HEK293 (cell line): ENCODE measurements around the gene UBE2G1.

Source experiments
- CTCF ChIA-PET: fragments of 350-600 bp; formaldehyde crosslinking; extraction: SDS; loops from one replicate; lab custom pipeline; 2021; ENCODE audit warnings: antibody characterized with exemption; lab: Yijun Ruan, JAX
- POLR2A ChIA-PET: fragments of 300-600 bp; formaldehyde crosslinking; extraction: SDS; loops from one replicate; lab custom pipeline; 2020; ENCODE audit warnings: antibody characterized with exemption, inconsistent platforms; lab: Yijun Ruan, JAX
- H3K27ac ChIP-seq: fragments of 200-500 bp; sonication (Bioruptor generic); 2 replicates; pipeline ENCODE4 v1.5.1; 2014; ENCODE audit warnings: low read depth, low read length, control low read depth, inconsistent platforms; ENCODE audit errors: extremely low read depth
- H3K36me3 ChIP-seq, 2 experiments: fragments of 200-500 bp in 1 of 2; sonication (Bioruptor generic) in 1 of 2; 1 replicate in 1 of 2; 2 replicates in 1 of 2; pipeline ENCODE4 v1.5.1; 2014 to 2017; ENCODE audit warnings: inconsistent platforms in 2 of 2, low read length in 2 of 2; ENCODE audit not compliant: control insufficient read depth in 2 of 2, insufficient read depth in 1 of 2
- H3K4me1 ChIP-seq: fragments of 200-500 bp; sonication (Bioruptor generic); 2 replicates; pipeline ENCODE4 v1.5.1; 2014; ENCODE audit warnings: mild to moderate bottlenecking, low read length, inconsistent platforms; ENCODE audit not compliant: control insufficient read depth, insufficient read depth
- H3K4me3 ChIP-seq: 2 replicates; pipeline ENCODE4 v1.5.1; 2011; ENCODE audit warnings: low read depth, mild to moderate bottlenecking, control low read depth, low read length, moderate library complexity
- H3K9me3 ChIP-seq: fragments of 200-500 bp; sonication (Bioruptor generic); 2 replicates; pipeline ENCODE4 v1.5.1; 2014; ENCODE audit warnings: low read depth, low read length, inconsistent platforms; ENCODE audit not compliant: control insufficient read depth, insufficient read depth
- GFI1B ChIP-seq: fragments of 450-650 bp; formaldehyde crosslinking; IDR thresholded peaks from 2 replicates; pipeline ENCODE4 v1.5.1; 2016; ENCODE audit warnings: missing biosample characterization, missing genetic modification characterization
- HOXD13 ChIP-seq: sonication (generic); formaldehyde crosslinking; IDR thresholded peaks from 2 replicates; pipeline ENCODE4 v1.8.0; 2022; ENCODE audit warnings: missing genetic modification reagents, borderline replicate concordance
- KLF10 ChIP-seq: fragments of 450-650 bp; IDR thresholded peaks from 2 replicates; pipeline ENCODE4 v1.5.1; 2018; ENCODE audit warnings: missing biosample characterization, mild to moderate bottlenecking, missing genetic modification characterization
- PRDM6 ChIP-seq: fragments of 450-650 bp; formaldehyde crosslinking; IDR thresholded peaks from 2 replicates; pipeline ENCODE4 v1.5.1; 2017; ENCODE audit warnings: missing biosample characterization, missing genetic modification characterization
- ZBTB7A ChIP-seq: fragments of 450-650 bp; formaldehyde crosslinking; IDR thresholded peaks from 2 replicates; pipeline ENCODE4 v1.5.1; 2016; ENCODE audit warnings: low read depth, missing biosample characterization, missing genetic modification characterization
- ZNF366 ChIP-seq: fragments of 450-650 bp; formaldehyde crosslinking; conservative IDR thresholded peaks from 2 replicates; pipeline ENCODE4 v1.5.1; 2016; ENCODE audit warnings: missing biosample characterization, missing genetic modification characterization
- ZNF600 ChIP-seq: fragments of 450-650 bp; formaldehyde crosslinking; IDR thresholded peaks from 2 replicates; pipeline ENCODE4 v1.5.1; 2016; ENCODE audit warnings: missing biosample characterization, missing genetic modification characterization
- ZNF610 ChIP-seq: fragments of 450-650 bp; formaldehyde crosslinking; IDR thresholded peaks from 2 replicates; pipeline ENCODE4 v1.5.1; 2016; ENCODE audit warnings: missing biosample characterization, missing genetic modification characterization, borderline replicate concordance
- ZNF624 ChIP-seq: fragments of 450-650 bp; formaldehyde crosslinking; IDR thresholded peaks from 2 replicates; pipeline ENCODE4 v1.5.1; 2017; ENCODE audit warnings: missing biosample characterization, missing genetic modification characterization
- ZNF660 ChIP-seq: fragments of 450-650 bp; IDR thresholded peaks from 2 replicates; pipeline ENCODE4 v1.5.1; 2018; ENCODE audit warnings: missing biosample characterization, mild to moderate bottlenecking, missing genetic modification characterization
- ZNF704 ChIP-seq: fragments of 450-650 bp; formaldehyde crosslinking; IDR thresholded peaks from 2 replicates; pipeline ENCODE4 v1.5.1; 2016; ENCODE audit warnings: missing biosample characterization, missing genetic modification characterization
- ZNF830 ChIP-seq: fragments of 450-650 bp; IDR thresholded peaks from 2 replicates; pipeline ENCODE4 v1.5.0; 2018; ENCODE audit warnings: missing biosample characterization, missing genetic modification characterization, low read depth, mild to moderate bottlenecking, moderate library complexity
- TF ChIP-seq, protein P1 (sequence below): fragments of 450-650 bp; formaldehyde crosslinking; IDR thresholded peaks from 2 replicates; pipeline ENCODE4 v1.5.0; 2017; ENCODE audit warnings: missing biosample characterization, missing genetic modification characterization, borderline replicate concordance
- TF ChIP-seq, protein P2 (sequence below): fragments of 450-650 bp; formaldehyde crosslinking; IDR thresholded peaks from 2 replicates; pipeline ENCODE4 v1.5.1; 2016; ENCODE audit warnings: missing biosample characterization, missing genetic modification characterization
- TF ChIP-seq, protein P3 (sequence below): fragments of 450-650 bp; formaldehyde crosslinking; IDR thresholded peaks from 2 replicates; pipeline ENCODE4 v1.5.1; 2016; ENCODE audit warnings: missing biosample characterization, missing genetic modification characterization, low read depth
- TF ChIP-seq, protein P4 (sequence below): fragments of 450-650 bp; formaldehyde crosslinking; IDR thresholded peaks from 2 replicates; pipeline ENCODE4 v1.5.1; 2016; ENCODE audit warnings: missing biosample characterization, missing genetic modification characterization
- TF ChIP-seq, protein P5 (sequence below): fragments of 450-650 bp; formaldehyde crosslinking; IDR thresholded peaks from 2 replicates; pipeline ENCODE4 v1.5.1; 2016; ENCODE audit warnings: missing biosample characterization, missing genetic modification characterization, borderline replicate concordance
- TF ChIP-seq, protein P6 (sequence below): fragments of 450-650 bp; formaldehyde crosslinking; IDR thresholded peaks from 2 replicates; pipeline ENCODE4 v1.5.1; 2016; ENCODE audit warnings: missing biosample characterization, missing genetic modification characterization, borderline replicate concordance

Gene UBE2G1

GRCh38 chr17:4331614-4332013 lies 34.9 kb downstream of the UBE2G1 start:
- CTCF ChIA-PET, result interaction anchor here (0.8 kb wide), 1 partner anchor 28 kb away, joined by 4 read pairs; no protein-coding TSS in a partner anchor
- H3K27ac ChIP-seq, result peak overlapping the region; percentile 29; the same call in 1 of the 2 replicates
- peaks cover 4 to 6% of the 10 kb centered on the region in 2 experiments; a peak in 2 of 3 replicates for H3K36me3 ChIP-seq

GRCh38 chr17:4329838-4330237 lies 36.6 kb downstream of the UBE2G1 start:
- Histone ChIP-seq H3K36me3 (peaks cover 0 to 4% of the 10 kb centered on the region in 2 experiments; a peak in 2 of 3 replicates), H3K4me3 (no peak overlapping the region), H3K9me3 (no peaks in the 10 kb centered on the region), H3K4me1 (peaks cover 37% of the 10 kb centered on the region), H3K27ac (no peak overlapping the region)
- ChIA-PET CTCF (interaction anchor here (0.6 to 1.2 kb wide), 7 partner anchors 10 to 475 kb away, joined by 3 to 5 read pairs (median 3); no protein-coding TSS in a partner anchor), POLR2A (interaction anchor here (0.7 kb wide), 3 partner anchors 36 to 982 kb away, joined by 3 to 4 read pairs (median 4); no protein-coding TSS in a partner anchor)
- TF ChIP-seq ZNF704, result no peak
- TF ChIP-seq ZNF610 (tag by site-specific recombination), result no peak
- TF ChIP-seq PRDM6 (tag by site-specific recombination), result peak; percentile 97
- TF ChIP-seq, protein P1, sequence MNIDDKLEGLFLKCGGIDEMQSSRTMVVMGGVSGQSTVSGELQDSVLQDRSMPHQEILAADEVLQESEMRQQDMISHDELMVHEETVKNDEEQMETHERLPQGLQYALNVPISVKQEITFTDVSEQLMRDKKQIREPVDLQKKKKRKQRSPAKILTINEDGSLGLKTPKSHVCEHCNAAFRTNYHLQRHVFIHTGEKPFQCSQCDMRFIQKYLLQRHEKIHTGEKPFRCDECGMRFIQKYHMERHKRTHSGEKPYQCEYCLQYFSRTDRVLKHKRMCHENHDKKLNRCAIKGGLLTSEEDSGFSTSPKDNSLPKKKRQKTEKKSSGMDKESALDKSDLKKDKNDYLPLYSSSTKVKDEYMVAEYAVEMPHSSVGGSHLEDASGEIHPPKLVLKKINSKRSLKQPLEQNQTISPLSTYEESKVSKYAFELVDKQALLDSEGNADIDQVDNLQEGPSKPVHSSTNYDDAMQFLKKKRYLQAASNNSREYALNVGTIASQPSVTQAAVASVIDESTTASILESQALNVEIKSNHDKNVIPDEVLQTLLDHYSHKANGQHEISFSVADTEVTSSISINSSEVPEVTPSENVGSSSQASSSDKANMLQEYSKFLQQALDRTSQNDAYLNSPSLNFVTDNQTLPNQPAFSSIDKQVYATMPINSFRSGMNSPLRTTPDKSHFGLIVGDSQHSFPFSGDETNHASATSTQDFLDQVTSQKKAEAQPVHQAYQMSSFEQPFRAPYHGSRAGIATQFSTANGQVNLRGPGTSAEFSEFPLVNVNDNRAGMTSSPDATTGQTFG (tag by site-specific recombination), result no peak
- TF ChIP-seq, protein P2, sequence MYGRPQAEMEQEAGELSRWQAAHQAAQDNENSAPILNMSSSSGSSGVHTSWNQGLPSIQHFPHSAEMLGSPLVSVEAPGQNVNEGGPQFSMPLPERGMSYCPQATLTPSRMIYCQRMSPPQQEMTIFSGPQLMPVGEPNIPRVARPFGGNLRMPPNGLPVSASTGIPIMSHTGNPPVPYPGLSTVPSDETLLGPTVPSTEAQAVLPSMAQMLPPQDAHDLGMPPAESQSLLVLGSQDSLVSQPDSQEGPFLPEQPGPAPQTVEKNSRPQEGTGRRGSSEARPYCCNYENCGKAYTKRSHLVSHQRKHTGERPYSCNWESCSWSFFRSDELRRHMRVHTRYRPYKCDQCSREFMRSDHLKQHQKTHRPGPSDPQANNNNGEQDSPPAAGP (tag by site-specific recombination), result peak; percentile 47; the same call in 1 of the 2 replicates
- TF ChIP-seq, protein P3, sequence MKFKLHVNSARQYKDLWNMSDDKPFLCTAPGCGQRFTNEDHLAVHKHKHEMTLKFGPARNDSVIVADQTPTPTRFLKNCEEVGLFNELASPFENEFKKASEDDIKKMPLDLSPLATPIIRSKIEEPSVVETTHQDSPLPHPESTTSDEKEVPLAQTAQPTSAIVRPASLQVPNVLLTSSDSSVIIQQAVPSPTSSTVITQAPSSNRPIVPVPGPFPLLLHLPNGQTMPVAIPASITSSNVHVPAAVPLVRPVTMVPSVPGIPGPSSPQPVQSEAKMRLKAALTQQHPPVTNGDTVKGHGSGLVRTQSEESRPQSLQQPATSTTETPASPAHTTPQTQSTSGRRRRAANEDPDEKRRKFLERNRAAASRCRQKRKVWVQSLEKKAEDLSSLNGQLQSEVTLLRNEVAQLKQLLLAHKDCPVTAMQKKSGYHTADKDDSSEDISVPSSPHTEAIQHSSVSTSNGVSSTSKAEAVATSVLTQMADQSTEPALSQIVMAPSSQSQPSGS (tag by site-specific recombination), result peak; percentile 65
- TF ChIP-seq, protein P4, sequence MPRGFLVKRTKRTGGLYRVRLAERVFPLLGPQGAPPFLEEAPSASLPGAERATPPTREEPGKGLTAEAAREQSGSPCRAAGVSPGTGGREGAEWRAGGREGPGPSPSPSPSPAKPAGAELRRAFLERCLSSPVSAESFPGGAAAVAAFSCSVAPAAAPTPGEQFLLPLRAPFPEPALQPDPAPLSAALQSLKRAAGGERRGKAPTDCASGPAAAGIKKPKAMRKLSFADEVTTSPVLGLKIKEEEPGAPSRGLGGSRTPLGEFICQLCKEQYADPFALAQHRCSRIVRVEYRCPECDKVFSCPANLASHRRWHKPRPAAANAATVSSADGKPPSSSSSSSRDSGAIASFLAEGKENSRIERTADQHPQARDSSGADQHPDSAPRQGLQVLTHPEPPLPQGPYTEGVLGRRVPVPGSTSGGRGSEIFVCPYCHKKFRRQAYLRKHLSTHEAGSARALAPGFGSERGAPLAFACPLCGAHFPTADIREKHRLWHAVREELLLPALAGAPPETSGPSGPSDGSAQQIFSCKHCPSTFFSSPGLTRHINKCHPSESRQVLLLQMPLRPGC (tag by site-specific recombination), result peak; percentile 75
- no peak for TF ChIP-seq HOXD13 (CRISPR knock-in tag)
- no peak for TF ChIP-seq ZNF600 (tag by site-specific recombination)
- 0 out of 2 replicates have a peak, but pooled peaks have one; percentile 20 for TF ChIP-seq ZNF366 (tag by site-specific recombination)
- no peak for TF ChIP-seq ZNF624 (tag by site-specific recombination)
- TF ChIP-seq GFI1B (tag by site-specific recombination), result no peak
- TF ChIP-seq ZNF660 (tag by site-specific recombination), result peak; percentile 76; the same call in 1 of the 2 replicates
- TF ChIP-seq, protein P5, sequence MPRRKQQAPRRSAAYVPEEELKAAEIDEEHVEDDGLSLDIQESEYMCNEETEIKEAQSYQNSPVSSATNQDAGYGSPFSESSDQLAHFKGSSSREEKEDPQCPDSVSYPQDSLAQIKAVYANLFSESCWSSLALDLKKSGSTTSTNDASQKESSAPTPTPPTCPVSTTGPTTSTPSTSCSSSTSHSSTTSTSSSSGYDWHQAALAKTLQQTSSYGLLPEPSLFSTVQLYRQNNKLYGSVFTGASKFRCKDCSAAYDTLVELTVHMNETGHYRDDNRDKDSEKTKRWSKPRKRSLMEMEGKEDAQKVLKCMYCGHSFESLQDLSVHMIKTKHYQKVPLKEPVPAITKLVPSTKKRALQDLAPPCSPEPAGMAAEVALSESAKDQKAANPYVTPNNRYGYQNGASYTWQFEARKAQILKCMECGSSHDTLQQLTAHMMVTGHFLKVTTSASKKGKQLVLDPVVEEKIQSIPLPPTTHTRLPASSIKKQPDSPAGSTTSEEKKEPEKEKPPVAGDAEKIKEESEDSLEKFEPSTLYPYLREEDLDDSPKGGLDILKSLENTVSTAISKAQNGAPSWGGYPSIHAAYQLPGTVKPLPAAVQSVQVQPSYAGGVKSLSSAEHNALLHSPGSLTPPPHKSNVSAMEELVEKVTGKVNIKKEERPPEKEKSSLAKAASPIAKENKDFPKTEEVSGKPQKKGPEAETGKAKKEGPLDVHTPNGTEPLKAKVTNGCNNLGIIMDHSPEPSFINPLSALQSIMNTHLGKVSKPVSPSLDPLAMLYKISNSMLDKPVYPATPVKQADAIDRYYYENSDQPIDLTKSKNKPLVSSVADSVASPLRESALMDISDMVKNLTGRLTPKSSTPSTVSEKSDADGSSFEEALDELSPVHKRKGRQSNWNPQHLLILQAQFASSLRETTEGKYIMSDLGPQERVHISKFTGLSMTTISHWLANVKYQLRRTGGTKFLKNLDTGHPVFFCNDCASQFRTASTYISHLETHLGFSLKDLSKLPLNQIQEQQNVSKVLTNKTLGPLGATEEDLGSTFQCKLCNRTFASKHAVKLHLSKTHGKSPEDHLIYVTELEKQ (tag by site-specific recombination), result 0 out of 2 replicates have a peak, but pooled peaks have one; percentile 20
- TF ChIP-seq ZBTB7A, result no peak
- no peak for TF ChIP-seq KLF10
- TF ChIP-seq, protein P6, sequence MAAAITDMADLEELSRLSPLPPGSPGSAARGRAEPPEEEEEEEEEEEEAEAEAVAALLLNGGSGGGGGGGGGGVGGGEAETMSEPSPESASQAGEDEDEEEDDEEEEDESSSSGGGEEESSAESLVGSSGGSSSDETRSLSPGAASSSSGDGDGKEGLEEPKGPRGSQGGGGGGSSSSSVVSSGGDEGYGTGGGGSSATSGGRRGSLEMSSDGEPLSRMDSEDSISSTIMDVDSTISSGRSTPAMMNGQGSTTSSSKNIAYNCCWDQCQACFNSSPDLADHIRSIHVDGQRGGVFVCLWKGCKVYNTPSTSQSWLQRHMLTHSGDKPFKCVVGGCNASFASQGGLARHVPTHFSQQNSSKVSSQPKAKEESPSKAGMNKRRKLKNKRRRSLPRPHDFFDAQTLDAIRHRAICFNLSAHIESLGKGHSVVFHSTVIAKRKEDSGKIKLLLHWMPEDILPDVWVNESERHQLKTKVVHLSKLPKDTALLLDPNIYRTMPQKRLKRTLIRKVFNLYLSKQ, result no peak

More at GRCh38 chr17:4331614-4332013, 34.9 kb downstream of the UBE2G1 start:
- no peak for TF ChIP-seq ZNF830 (tag by site-specific recombination)
- TF ChIP-seq ZNF600 (tag by site-specific recombination), result 0 out of 2 replicates have a peak, but pooled peaks have one; percentile 18
- TF ChIP-seq, all 188 proteins: peak for 1
- H3K4me1 ChIP-seq, result peaks cover 44% of the 10 kb centered on the region
- no peak overlapping the region for H3K4me3 ChIP-seq
- POLR2A ChIA-PET, result no interaction called here
- H3K9me3 ChIP-seq, result no peaks in the 10 kb centered on the region
